HG03066 (cell line): ENCODE data around the gene HOXD3.

Experiments used
- ATAC-seq: cut with Tn5 transposase; IDR thresholded peaks from one replicate; pipeline ENCODE4 v1.9.1; 2021; ENCODE audit warnings: low read depth; ENCODE audit not compliant: unreplicated experiment

HOXD3 gene

DNA sequence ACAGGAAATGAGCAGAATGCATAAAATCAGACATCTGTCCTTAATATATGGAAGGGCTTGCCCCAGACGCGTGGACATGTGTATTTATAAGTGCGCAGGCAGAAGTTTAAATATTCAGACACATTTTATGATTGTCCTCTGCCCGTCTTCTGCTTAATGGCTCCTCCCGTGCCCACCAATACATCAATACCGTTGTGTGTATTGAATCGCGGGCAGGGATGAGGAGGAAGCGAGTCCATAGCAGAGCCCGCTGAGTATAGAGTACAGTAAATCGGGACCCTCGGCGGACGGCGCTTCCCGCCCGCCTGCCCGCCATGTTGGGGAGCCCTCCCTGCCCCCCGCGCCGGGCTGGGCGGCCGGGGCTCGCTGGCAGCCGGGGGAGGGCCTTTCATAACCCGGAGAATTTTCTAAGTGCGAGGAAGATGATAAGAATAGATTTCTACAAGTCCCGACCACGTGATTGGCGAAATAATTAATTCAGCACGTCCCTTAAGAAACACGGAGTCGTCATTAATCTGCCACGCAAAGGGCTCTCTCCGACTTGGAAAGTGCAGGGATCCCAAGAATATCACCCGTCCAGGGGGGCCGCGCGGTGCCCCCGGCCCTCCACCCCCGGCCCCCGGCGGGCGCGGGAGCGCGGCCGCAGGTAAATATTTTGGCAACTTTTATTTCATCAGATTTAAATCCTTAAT, at the start of gene HOXD3:
HOXD3 (plus strand) TSS at position 501 of the 692 bp plus-strand sequence. CDS start 11,808 bp downstream, outside the sequence.
- ATAC-seq: no peak

DNA sequence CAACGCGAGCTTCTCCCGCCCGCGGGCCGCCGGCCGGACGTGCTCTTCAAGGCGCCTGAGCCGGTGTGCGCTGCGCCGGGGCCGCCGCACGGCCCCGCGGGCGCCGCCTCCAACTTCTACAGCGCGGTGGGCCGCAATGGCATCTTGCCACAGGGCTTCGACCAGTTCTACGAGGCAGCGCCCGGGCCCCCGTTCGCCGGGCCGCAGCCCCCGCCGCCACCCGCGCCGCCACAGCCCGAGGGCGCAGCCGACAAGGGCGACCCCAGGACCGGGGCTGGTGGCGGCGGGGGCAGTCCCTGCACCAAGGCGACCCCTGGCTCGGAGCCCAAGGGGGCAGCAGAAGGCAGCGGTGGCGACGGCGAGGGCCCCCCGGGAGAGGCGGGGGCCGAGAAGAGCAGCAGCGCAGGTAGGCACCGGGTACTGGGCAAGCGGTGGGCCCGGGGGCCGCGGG, 49.4 kb upstream of the HOXD3 start:
- ATAC-seq: no peak

DNA sequence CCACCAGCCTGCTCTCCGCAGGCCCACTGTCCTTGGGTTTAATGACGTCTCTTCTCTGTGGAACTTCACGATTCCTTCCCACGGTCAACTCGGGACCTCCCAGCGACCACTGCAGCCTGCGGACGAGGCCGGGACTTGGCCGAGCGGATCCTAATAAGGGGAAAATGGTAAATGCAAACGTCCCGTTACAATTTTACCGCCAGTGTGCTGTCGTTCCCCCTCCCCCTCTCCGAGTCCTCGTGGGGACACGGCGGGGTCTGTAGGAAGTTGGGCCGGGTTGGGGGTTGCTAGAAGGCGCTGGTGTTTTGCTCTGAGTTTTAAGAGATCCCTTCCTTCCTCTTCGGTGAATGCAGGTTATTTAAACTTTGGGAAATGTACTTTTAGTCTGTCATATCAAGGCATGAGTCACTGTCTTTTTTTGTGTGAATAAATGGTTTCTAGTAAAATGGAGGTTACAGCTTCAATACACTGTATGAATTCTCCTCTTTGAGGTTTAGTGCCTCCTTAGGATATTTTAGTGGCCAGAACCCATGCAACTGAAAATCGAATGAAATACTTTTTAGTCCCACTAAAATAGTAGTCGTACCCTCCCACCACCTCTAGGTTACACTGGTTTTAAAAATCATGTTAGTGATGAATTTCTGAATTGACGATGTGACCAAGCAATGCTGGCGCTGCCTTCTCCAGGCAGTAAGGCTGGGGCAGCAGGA, 47.8 kb upstream of the HOXD3 start:
- ATAC-seq: no peak

- ATAC-seq: no peak
Observed at GRCh38 chr2:176109946-176110345, 47.2 kb upstream of the HOXD3 start.

- no peak for ATAC-seq
Observed at GRCh38 chr2:176110415-176111308, 46.4 kb upstream of the HOXD3 start.

DNA sequence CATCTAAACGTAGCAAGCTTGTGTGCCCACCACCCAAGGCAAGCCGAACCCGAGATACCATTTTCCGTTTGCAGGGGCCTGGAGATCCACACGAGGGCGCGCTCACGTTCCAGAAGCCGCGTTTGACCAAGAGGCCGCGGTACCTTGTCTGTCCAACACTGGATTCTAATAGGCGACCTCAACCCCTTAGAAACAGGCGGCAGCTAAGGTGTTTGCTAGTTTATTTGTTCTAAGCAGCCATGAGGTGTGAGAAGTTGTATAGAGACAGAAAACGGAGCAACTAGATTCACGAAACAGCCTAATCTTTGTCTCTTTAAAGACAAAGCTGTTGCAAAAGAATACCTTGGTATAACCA, 45.8 kb upstream of the HOXD3 start:
- ATAC-seq: no peak

- ATAC-seq: no peak
Observed at GRCh38 chr2:176111846-176112374, 45.2 kb upstream of the HOXD3 start.

DNA sequence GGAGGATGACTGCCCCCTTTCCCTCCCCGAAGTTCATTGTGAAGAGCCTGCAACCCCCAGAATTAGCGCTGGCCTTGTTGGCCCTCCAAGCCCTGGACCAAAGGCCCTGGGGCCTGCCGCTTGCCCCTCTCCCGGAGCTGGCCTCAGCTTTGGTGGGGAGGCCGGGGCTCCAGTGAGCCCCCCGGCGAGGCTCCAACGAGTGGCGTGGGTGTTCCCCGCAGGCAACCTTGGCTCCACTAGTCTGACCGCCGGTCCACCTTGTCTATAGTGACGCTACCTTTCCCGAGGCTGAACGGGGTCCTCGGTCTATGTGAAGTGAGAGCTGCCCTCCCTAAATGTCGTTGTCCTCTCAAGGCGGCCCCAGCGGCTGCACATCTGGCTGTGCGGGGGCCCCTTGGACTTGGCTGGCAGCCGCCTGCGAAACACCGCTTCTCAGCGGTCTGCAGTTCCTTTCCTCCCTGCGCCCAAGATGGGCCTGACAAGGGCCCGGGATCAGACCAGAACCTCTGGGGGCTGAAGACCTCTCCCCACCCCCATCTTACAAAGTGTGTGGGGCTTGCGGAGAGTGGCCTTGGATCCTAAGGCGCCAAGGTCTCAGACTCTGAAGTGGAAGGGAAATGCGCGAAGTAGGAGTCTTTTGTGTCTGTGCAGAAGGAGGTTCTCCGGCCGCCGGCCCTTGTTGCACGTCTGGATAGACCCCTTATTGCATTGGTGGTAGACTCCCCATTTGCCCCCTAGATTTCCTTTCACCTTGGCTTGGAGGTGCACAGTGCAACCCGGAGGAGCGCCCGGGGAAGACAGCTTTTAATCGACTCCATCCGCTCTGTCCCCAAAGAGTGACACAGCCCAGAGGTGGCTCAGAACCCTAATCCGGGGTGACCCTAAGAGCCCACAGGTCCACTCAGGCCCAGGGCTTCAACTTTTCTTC, 44.5 kb upstream of the HOXD3 start:
- ATAC-seq: no peak

GRCh38 chr2:176114120-176114929, 42.8 kb upstream of the HOXD3 start:
- no peak for ATAC-seq

- ATAC-seq: no peak
Observed at GRCh38 chr2:176114930-176115625, 42.0 kb upstream of the HOXD3 start.

DNA sequence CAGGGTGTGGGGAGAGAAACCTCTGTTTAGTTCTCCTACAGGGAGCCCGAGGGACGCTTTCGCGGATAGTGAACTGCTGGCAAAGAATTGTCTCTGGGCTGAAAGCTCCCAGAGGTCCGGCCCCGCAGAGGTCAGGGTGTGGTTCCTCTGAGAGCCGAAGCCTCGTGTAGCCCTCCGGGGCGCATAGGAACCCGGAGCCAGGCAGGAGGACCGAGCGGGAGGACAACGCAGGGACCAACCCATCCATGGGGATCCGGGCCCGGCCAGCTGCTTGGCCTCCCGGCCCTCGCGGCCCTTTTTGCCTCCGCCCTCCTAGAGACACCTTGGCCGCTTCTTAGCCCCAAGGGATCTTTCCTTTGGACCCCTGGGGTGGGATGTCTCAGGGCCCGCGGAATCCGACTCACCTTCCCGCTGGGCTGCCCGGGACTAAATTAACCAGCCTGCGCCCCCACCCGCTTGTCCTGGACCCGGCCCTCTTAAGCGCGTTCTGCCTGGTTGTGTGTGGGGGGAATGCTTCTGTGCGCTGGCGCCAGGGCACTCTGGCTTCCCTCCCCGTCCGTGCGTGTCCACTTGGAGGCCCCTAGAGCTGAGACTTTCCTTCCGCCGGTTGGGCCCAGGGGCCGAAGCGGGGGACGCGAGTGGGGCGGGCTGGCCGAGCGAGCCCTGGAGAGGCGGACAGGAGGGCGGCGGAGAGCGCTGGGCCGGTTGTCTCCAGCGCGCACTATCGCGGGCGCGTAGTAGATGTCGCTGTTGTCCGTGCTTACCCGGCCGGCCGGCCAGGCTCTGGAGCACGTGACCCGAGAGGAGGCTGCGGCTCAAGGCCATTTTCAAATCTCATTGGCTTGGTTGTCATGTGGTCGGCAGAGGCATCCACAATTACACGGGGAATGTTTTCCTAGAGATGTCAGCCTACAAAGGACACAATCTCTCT, 41.0 kb upstream of the HOXD3 start, which contains the start of gene HOXD10:
HOXD10 (plus strand) TSS at position 896 of the 931 bp plus-strand sequence. CDS start 56 bp downstream, outside the sequence.
- ATAC-seq: no peak

GRCh38 chr2:176117162-176117822, 39.8 kb upstream of the HOXD3 start:
- no peak for ATAC-seq

DNA sequence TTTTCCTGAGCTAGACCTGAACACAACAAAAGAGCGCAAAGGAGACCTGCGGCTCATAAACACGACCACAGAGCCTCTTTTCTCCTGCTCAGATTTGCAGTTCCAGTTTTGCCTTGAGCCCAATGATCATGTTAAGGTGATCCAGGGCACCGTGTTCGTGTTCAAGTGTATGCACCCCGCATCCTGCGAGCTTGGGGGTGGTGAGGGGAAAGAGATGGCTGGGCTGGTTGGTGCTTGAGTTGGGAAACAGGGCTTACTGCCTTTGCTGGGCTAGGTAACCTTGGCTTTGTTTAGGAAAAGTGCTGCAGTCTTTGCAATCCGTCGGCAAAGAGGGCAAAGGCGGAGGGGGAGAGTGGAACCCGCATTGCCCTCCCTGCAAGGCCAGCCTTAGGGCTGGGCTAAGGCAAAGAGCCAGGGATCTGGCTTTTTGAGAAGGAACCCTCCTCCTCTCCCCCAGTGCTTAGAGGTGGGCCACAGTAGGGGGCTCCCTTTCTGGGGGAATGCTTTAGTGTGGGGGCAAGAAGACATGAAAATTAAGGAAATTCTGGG, 39.2 kb upstream of the HOXD3 start:
- ATAC-seq: no peak

DNA sequence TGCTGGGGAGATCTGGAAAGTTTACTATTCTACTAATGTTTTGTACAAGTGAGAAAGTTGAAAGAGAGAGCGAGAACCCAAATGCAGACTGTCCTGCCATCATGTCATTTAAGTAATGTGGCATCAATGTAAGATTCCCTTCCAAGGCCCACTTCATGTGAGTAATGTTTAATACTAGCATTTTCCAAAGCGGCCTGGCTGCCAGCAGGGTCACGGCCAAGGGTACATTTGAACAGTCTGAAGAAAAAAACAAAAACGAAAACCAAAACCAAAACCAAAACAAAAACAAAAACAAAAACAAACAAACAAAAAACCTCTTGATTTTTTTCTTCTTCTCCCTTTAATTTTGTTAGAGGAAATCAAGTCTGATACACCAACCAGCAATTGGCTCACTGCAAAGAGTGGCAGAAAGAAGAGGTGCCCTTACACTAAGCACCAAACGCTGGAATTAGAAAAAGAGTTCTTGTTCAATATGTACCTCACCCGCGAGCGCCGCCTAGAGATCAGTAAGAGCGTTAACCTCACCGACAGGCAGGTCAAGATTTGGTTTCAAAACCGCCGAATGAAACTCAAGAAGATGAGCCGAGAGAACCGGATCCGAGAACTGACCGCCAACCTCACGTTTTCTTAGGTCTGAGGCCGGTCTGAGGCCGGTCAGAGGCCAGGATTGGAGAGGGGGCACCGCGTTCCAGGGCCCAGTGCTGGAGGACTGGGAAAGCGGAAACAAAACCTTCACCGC, 38.3 kb upstream of the HOXD3 start:
- no peak for ATAC-seq

DNA sequence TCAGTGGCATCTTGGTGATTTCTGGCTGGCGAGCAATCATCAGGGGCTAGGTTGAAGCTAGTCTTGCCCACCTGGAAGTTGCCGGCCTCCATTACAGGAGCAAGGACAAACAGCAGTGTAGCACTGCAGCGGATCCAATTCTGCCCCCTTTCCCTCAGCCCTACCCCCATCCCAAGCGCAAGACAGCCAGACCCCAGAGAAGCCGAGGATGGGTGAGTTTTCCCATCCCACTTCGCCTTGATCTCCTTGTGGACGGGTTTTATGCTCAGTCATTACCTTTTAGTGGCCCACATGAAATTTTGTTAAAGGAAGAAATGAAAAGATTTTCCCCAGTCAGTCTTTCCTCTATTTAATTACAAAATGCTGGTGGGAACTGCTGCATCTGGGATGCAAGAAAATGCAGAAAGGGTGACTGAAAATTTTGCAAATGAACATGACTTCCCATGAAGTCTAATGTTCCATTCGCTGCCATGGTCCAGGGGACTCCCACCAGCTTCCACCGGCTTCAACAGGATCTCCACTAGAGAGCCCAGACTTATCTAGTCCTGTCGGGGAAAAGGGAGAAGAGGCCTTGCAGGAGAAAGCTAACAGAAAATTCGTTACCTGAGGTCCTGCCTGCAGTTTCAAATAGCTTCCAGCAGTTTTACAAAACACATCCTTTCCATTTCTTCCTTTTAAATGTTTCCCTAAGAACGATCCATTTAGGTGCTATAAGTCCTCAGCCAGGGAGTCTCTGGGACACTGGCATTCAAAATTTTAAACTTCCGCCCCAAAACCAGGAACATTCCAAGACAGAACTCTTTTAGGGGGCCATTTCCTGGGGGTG, 36.5 kb upstream of the HOXD3 start:
- ATAC-seq: no peak
